Measurements from ENCODE around the gene FMN1.
"Not testable (repeated sequence)": the region's sequence is repeated elsewhere in the genome, so short reads cannot be mapped to it uniquely, and the experiment has no call there.

Gene FMN1

DNA sequence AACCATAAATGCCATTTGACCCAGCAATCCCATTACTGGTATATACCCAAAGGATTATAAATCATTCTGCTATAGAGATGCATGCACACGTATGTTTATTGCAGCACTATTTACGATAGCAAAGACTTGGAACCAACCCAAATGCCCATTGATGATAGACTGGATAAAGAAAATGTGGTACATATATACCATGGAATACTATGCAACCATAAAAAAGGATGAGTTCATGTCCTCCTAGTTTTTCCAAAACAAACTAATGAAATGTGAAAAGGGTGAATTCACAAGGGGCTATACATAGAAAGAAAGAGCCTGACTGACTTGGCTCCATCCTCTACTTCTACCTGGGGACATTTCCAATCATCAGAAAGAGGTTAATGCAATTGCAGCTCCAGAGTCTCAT lies 347.8 kb downstream of the FMN1 start:
- DNase-seq (ENCODE audit: insufficient read length, low spot score); FAIRE-seq: not testable (repeated sequence)

DNA sequence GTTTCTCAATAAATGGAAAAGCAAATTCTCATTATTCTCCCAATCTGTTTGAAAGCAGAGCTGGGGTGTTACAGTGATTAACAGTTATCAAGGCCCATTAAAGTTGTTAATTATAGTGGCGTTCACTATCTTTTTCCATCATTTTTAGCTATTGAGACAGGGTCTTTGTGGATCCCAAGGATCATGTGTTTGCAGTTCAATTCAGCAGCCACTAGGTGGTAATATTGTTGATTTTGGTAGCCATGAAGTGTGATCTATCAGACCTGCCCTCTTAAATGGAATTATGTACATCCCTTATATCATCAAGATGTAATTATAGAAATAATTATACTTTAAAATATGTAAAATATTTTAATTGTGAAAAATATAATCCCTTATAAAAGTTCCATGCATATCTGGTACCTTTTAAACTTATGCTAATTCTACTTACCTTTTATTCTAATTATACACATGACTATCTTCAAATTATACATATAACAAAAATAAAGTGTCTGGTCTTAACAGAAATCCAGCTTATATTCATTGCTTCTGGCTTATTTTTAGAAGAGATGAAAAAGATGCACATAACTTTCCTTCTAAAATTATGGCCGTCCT lies 350.3 kb downstream of the FMN1 start:
- DNase-seq (ENCODE audit: insufficient read length, low spot score), result no peak
- FAIRE-seq, result no peak

DNA sequence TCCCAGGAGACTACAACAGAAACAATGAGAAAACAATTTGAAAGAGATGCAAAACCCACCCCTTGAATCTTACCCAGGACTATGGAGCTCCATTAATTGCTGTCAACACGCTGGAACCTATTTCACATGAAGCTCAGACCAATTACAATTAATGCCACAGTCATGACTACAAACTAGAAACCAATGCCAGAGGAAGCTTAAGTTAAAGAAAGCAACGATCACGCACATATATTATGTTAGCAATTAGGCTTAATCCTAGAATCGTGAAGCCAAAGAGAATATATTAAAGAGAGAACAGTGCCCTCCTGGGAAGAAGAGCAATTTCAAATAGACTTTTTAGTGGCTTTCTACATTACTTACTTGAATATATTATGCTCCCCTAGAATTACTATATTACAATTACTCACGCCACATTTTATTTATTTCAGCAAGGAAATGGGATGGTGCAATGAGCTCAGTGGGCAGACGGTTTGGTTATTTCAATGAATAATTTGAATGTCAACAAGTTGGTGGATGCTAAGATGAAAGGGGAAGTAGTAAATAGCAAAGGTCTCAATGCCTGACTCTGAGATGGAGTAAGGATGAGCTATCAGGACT lies 351.2 kb downstream of the FMN1 start:
- no peak for FAIRE-seq
- DNase-seq (ENCODE audit: insufficient read length, low spot score), result no peak

DNA sequence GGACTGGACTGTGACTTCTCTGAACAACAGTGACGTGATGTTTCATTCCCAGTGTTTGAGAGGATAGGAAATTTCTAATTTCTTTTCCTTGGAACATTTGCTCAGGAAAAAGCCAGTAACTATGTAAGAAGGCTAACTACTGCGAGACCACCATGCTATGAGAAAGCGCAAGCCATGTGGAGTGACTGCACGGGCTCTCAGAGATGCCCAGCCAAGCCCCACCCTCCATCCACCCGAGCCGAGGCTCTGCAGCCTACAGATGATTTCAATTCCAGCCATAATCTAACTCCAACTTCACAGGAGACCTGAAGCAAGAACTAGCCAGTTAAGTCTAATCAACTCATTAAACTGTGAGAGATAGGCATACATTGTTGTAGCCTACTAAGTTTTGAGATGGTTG lies 352.4 kb downstream of the FMN1 start:
- no peak for DNase-seq (ENCODE audit: insufficient read length, low spot score)
- FAIRE-seq, result no peak

DNA sequence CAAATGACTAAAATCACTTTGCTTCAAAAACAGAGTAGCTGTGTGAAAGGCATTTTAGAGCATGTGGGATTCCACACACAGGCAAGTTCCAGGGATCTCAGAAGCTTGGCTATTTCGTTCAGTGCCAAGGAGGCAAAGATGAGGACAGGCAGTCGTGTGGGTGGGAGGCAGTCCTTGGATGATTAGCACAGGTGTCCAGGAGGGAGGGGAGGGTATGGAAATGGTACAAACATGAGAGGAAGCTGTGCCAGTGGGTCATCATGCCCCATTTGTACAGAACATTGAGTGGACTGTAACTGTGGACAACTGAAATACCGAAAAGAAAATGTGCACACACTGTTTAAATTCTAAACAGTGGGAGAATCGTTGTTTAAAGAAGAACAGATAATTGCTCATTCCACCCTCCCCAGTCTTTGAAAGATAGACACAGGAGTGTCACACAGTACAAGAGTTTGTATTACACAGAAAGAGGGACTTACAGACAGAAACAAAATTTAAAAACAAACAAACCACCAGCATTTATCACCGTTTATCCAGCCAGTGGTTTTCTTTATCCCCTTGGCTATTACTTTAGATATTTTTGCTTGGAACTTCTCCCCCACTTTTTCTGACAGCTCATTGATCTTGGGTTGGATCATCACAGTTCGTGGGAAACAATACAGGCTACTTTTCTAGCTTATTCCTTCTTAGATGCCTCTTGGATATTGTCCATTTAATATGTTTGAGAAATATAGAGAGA lies 353.8 kb downstream of the FMN1 start:
- no peak for DNase-seq (ENCODE audit: insufficient read length, low spot score)
- FAIRE-seq, result no peak

DNA sequence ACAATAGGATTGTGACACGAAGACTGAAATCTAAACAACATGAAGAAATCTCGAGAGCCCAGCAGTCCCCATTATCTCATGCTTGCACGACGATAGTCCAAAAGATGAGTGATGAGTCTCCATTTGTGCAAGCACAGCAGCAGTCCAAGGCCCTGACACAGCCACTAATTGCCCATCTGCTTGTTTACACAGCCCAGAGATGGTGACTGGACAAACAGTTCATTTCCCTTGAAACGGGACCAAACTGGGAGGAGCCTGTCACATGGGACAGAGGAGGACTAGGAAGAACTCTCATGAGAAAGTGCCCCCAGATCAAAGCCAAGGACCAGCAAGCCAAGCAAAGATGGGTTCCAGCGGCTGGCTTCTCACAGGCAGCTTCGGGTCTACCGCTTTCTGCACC lies 355.7 kb downstream of the FMN1 start:
- FAIRE-seq, result no peak
- DNase-seq (ENCODE audit: insufficient read length, low spot score), result peak; percentile 20

DNA sequence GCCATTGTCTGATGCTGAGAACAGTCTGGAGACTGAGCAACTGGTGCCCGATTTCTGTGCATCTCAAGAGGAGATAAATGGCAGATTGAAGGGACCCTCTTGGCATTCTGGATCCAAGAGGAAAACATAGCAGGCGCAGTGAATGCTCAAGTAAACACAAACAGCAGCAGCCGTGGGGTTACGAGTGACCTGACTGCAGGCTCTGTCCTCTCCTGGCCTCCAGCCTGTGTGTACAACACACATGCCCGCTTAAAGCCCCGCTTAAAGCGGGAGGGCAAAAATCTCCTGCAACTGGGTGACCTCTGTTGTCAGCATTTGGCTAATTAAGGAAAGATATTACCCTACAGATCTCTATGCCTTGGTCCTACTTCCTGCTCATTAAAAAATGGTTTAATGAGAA lies 356.2 kb downstream of the FMN1 start:
- FAIRE-seq (no peak), DNase-seq (ENCODE audit: insufficient read length, low spot score) (no peak)

DNA sequence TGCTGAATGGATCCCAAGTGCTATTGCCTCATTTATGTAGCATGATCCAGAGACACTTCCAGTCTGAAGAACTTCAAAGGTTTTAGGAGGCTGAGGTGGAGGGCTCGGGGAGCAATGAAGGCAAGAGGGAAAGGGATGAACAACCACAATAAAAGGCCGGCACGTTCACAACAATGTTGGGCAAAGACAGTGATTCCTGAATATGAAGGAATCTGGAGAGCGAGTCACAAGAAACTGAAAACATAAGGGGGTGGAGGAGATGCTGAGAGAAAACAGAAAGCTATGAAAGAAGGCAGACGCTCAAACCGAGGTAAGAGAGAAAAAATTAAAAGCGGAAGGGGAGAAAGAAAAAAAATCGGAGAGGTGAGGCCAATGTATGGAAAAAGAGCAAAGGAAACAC lies 356.6 kb downstream of the FMN1 start:
- DNase-seq (ENCODE audit: insufficient read length, low spot score), result no peak
- no peak for FAIRE-seq

DNA sequence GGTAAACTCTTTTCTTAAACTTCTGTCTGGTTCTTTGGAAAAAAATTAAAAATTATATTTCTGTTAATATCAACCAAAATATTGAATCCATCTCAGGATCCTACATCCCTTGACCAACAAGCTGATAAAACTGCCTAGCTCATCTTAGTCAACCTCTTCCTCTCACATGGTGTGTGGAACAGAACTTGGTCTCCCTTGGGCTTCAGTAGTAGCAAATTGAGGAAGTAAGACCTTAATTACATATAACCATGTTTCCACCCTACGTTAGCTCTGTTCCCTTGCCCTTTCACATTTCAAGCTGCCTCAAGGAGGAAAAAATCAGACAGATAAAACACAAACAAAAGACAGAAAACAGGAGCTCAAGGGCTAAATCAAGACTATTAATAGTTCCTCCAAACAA lies 360.4 kb downstream of the FMN1 start:
- no peak for FAIRE-seq
- no peak for DNase-seq (ENCODE audit: insufficient read length, low spot score)

DNA sequence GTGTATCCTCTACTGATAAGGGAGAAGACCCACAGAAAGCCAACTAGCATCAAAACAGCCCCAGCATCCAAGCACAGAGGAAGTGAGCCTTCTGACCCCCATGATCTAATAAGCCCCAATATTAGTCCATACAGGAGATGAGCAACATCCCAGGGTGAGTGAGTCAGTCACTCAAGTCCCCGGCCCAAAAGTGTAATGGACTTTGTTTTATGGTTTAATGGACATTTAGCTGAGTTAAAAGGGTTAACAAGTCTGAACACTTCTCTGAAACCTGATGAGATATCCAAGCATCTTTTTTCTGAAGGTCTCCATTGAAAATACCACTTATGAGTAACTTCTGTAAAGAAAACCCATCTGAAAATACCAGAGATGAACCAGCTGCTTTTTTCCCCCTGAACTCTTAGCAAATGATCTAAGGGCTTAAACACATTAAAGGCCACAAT lies 361.1 kb downstream of the FMN1 start:
- FAIRE-seq, result no peak
- no peak for DNase-seq (ENCODE audit: insufficient read length, low spot score)

DNA sequence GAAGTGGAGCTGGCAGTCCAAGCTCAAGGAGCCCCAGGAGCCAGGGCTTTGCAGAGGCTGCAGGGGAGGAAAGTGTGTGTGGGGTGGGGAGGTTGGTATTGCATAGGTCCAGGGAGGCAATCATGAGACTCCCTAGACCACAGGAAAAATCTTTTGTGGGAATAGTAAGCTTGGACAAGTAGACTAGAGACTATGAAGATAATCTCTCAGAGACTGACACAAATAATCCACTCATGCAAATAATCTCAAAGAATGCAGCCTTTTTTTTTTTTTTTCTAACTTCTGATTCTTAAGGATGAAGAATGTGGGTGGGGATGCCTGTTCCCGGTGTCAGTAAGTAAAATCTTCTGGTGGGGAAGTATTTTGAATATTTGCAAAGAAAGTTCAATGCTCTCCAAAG lies 363.0 kb downstream of the FMN1 start:
- DNase-seq (ENCODE audit: insufficient read length, low spot score) (no peak), FAIRE-seq (no peak)

DNA sequence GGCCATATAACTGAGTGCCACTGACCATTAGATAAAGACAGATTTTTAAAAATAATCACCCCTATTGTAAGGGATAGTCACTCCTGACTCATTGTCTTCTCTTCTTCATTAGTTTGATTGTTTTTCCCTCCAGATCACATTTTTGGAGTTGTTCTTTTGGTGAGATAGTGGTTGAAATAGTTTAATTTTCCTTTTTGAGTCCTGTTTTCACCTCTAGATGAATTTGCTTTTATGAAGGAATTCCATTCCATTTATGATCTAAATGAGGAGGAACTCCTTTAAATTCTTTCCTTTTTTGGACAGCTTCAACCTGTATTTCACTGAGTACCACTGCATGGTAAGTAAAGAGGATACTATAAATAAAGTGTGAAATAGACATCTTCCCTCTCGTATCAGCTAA lies 364.3 kb downstream of the FMN1 start:
- no peak for FAIRE-seq
- no peak for DNase-seq (ENCODE audit: insufficient read length, low spot score)

DNA sequence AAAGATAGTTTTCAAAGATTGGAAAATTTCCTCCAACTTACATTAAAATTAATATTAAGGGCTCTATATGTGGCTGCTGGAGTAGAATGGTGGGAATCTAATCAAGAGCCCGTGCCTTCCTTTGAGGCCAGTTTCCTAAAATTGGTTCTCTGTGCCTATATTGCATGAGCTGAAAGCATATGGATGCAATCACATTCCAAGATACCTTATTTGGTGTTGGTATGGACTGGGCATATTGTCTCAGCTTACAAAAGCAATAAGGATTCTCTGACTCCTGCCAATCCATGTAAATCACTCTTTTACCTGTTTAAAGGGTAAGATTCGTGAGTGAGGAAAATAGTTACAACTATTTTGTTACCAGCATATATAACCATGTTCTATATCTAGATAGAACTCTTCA lies 365.1 kb downstream of the FMN1 start:
- DNase-seq (ENCODE audit: insufficient read length, low spot score) (no peak), FAIRE-seq (no peak)

DNA sequence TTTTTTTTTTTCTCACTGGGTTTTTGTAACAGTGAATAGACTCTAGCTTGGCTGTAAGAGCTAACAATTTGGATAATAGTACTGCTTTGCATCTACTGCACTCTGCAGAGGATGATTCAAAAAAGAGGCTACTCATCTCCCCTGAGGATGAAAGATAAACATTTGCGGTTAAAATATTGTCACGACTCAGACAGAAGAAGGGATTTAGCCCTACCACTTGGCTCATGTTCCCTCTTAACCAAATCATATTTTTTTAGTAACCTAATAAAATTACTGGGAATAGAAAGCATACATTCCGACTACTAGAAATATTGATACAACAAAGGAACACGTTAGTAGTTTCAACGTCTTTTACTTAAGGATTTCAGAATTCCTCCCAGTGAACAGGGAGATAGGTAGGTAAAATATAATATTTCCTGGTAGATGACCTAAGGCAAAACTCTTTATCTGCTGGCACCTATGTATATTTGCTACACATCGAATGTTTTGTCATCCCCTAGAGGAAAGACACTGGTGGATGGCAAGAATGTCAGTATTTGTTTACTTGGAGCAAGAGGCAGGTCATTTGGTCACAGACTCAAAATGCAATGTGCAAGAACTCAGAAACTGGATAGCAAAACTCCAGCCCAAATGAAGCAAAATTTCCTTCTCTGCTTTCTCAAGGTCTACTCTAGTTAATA lies 365.9 kb downstream of the FMN1 start:
- DNase-seq (ENCODE audit: insufficient read length, low spot score), result peak; percentile 48
- no peak for FAIRE-seq

DNA sequence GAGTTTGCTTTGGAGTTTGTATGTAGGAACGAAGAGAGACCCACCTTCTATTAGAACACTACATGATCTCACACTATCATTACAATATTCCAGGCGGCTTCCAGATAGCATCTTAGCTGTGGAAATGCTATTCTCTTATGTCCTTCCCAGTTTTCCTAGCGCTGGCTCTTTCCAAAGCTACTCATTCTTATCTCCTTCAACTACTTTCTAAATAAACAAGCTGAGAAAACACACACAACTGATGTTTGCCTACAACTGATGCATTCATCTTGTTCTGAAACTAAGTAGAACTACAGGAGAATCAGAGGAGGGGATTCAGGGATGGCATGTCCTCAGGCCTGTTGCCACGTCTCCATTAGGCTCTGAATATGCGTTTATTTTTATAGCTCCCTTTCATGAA lies 367.8 kb downstream of the FMN1 start:
- DNase-seq (ENCODE audit: insufficient read length, low spot score) (no peak), FAIRE-seq (no peak)

DNA sequence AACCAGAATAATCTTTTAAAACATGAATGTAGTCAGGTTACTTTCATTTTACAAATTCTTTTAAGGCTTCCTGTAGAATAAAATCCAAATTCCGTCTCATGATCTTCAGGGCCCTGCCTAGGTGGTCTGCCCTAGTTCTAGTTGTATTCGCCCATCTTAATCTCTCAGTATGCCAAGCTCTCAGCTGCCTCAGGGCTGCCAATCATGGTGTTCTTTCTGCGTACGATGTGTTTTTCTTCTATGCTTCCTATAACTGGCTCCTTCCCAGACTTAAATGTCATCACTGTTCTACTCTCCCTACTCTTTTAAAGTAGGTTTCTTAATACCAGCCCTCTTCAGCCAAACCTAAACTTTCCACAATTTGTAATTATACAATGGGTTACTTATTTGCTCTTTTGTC lies 369.3 kb downstream of the FMN1 start:
- FAIRE-seq, result no peak
- DNase-seq (ENCODE audit: insufficient read length, low spot score), result no peak

DNA sequence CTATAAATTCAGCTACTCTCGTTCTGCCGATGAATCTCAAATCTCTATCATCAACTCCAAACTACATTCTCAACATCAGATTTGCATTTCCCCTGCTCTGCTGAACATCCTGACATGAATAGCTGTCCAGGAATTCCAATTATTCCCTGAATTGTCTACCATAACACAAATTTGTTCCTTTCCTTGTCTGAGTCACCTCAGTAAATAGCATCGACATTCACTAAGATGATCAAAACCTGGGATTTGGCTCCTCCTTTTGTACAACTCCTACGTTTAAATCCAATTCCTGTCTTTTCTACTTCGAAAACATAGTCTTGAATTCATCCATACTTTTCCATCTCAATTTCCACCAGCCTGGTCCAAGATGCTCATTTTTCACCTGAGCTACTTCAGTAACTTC lies 369.7 kb downstream of the FMN1 start:
- peak; percentile 60 for DNase-seq (ENCODE audit: insufficient read length, low spot score)
- FAIRE-seq, result peak; percentile 78

DNA sequence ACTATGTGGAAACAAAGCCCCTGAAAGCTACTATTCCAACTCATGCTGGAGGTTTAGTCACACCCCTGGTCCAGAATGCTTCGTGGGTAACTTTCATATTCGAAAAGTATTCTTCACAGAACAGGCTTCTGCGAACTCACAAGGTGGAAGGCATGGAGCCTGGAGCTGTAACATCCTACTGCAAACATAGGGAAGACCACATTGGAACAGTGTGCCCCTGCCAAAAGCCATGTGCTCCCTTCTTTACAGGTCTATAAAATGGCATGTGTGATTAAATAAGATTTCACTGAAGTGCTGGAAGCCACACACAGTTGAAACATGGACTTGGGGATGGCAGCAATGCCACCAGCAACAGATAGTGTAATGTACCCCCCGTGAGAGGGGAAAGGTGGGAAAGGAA lies 370.8 kb downstream of the FMN1 start:
- DNase-seq (ENCODE audit: insufficient read length, low spot score), result no peak
- no peak for FAIRE-seq

DNA sequence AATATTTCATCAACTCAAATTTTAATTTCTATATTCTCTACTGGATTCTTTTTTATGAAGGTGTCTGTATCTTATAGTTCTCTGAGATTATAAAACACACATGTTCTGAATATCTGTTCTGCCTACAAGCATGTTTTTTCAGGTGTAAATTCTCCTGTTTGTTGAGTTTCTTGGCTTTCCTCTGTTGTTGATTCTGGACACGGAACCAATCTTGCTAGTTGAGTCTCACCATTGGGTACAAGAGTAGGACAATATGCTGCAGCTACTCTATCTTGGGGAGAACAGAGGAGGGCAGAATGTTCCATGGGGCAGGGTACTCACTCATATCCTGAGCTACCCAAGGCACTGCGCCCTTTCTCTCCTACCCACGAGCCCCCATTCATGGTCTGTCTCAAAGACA lies 371.8 kb downstream of the FMN1 start:
- DNase-seq (ENCODE audit: insufficient read length, low spot score) (no peak), FAIRE-seq (no peak)

DNA sequence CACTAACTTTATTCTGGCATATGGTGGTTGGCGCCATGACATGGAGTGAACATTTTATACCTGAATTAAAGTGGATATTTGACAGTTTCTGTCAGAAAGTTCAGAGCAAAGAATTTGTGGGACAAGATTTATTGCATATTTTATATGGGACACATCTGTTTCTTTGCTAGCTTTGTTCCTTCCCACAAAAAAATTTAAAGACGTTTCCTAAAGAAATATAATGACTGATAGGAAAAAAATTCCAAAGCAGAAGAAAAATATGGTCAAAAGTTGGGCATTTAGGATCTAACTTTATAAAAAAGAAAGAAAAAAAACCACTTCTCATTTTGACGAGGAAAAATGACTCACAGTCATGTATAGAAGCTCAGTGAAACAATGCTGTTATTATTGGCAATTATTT lies 375.1 kb downstream of the FMN1 start:
- peak; percentile 10 for DNase-seq (ENCODE audit: insufficient read length, low spot score)
- FAIRE-seq, result no peak

DNA sequence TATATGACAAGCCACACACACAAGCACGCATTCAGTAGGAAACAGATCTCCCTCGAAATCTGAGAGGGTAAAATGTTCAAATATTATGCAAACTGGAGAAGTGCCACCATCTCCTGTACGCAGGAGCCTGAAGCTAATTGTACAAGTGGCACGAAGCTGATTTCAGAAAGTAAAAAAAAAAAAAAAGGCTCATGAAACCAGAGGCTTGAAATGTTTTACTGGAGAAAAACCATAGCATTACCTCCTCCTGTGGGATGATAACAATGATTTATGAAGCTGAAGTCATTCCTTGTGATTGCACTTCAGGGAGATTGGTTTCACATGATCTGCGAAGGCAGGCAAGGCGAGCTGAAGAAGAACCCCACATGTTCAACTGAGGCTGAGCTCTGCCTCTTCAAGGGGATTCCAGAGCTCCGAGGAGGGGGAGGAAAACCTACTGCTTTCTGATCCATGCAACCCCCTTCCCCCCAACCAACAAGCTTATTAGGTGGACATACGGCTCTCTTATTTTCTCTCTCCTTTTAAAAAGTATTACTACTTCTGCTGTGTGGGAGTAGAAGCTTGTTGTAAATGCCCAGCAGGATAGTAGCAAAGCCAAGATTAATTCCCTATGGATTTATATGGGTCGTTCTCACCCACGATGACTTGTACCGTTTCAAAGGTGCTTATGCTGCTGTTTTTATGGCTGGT lies 375.6 kb downstream of the FMN1 start:
- peak; percentile 63 for DNase-seq (ENCODE audit: insufficient read length, low spot score)
- no peak for FAIRE-seq
